ENCODE measurements around the gene ZNF69. TPM values are rescaled to one million over a fixed set of nuclear protein-coding genes. Genes with fewer than 3 reads are reported as not detected.
A peak's percentile ranks its signal among the peaks of the same experiment; 100 is the strongest.
"Not testable (repeated sequence)": the region's sequence is repeated elsewhere in the genome, so short reads cannot be mapped to it uniquely, and the experiment has no call there.

ZNF69 gene
- polyA plus RNA-seq, 2 donors: 0.36 to 1.2 TPM

DNA sequence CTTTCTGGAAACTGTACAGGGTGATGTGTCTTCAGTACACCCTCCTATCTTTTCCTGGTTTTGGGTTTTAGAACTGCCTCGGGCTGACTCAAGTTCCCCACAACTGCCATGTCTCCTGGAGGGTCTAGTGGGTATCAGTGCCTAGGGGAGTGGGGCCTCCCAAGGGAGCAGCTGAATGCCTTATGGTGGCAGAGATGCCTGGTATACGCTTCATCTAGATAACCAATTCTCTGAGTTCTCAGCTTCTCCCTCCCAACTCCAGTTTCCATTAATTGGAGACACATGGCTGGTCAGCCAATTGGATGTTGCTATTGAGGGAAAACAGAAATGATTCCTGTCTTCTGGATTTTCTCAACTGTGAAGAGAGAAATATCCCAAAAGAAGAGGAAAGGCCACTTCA lies 26.3 kb upstream of the ZNF69 start:
- Histone ChIP-seq H3K4me3 (ENCODE audit: low read depth in 1 of 2, low read length in 2 of 2) (no peak overlapping the region), H3K27me3 (ENCODE audit: control insufficient read depth in 1 of 2, insufficient read depth in 2 of 2, low read length in 2 of 2) (no peaks in the 10 kb centered on the region), H3K9me3 (ENCODE audit: control insufficient read depth in 2 of 2, insufficient read depth in 1 of 2, low read depth in 1 of 2, low read length in 1 of 2) (peaks cover 3 to 5% of the 10 kb centered on the region in 2 donors), H3K36me3 (ENCODE audit: control insufficient read depth in 2 of 2, insufficient read depth in 2 of 2, low read length in 1 of 2) (peaks cover 0 to 2% of the 10 kb centered on the region in 2 donors), H3K4me1 (ENCODE audit: control insufficient read depth in 2 of 2, insufficient read depth in 2 of 2, low read length in 1 of 2) (no peaks in the 10 kb centered on the region), H3K27ac (ENCODE audit: low read depth in 2 of 2, low read length in 1 of 2) (no peak overlapping the region)
- 95 to 96% methylated on average over 2 of the region's 2 CpGs for WGBS, 2 donors

DNA sequence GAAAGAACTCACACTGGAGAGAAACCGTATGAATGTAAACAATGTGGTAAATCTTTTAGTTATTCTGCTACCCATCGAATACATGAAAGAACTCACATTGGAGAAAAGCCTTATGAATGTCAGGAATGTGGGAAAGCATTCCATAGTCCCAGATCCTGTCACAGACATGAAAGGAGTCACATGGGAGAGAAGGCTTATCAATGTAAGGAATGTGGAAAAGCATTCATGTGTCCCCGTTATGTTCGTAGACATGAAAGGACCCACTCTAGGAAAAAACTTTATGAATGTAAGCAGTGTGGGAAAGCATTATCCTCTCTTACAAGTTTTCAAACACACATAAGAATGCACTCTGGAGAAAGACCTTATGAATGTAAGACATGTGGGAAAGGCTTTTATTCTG lies 19.8 kb upstream of the ZNF69 start:
- H3K27me3 ChIP-seq (ENCODE audit: control insufficient read depth in 1 of 2, insufficient read depth in 2 of 2, low read length in 2 of 2); H3K4me1 ChIP-seq (ENCODE audit: control insufficient read depth in 2 of 2, insufficient read depth in 2 of 2, low read length in 1 of 2); H3K4me3 ChIP-seq (ENCODE audit: low read depth in 1 of 2, low read length in 2 of 2); H3K27ac ChIP-seq (ENCODE audit: low read depth in 2 of 2, low read length in 1 of 2): not testable (repeated sequence)
- WGBS, 2 donors: 94 to 97% methylated on average over 4 of the region's 4 CpGs
- H3K9me3 ChIP-seq (ENCODE audit: control insufficient read depth in 2 of 2, insufficient read depth in 1 of 2, low read depth in 1 of 2, low read length in 1 of 2): peaks cover 0 to 17% of the 10 kb centered on the region in 2 donors
- peaks cover 7 to 11% of the 10 kb centered on the region in 2 donors for H3K36me3 ChIP-seq (ENCODE audit: control insufficient read depth in 2 of 2, insufficient read depth in 2 of 2, low read length in 1 of 2)

DNA sequence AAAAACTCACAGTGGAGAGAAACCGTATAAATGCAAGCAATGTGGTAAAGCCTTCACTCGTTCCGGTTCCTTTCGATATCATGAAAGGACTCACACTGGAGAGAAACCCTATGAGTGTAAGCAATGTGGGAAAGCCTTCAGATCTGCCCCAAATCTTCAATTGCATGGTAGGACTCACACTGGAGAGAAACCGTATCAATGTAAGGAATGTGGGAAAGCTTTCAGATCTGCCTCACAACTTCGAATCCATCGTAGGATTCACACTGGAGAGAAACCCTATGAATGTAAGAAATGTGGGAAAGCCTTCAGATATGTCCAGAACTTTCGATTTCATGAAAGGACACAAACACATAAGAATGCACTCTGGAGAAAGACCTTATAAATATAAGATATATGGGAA lies 19.4 kb upstream of the ZNF69 start:
- peaks cover 7 to 11% of the 10 kb centered on the region in 2 donors for H3K36me3 ChIP-seq (ENCODE audit: control insufficient read depth in 2 of 2, insufficient read depth in 2 of 2, low read length in 1 of 2)
- no peak overlapping the region for H3K27ac ChIP-seq (ENCODE audit: low read depth in 2 of 2, low read length in 1 of 2)
- WGBS, 2 donors: 96 to 97% methylated on average over 8 of the region's 8 CpGs
- H3K27me3 ChIP-seq (ENCODE audit: control insufficient read depth in 1 of 2, insufficient read depth in 2 of 2, low read length in 2 of 2): no peaks in the 10 kb centered on the region
- H3K4me1 ChIP-seq (ENCODE audit: control insufficient read depth in 2 of 2, insufficient read depth in 2 of 2, low read length in 1 of 2): no peaks in the 10 kb centered on the region
- H3K4me3 ChIP-seq (ENCODE audit: low read depth in 1 of 2, low read length in 2 of 2): no peak overlapping the region
- peaks cover 3 to 17% of the 10 kb centered on the region in 2 donors for H3K9me3 ChIP-seq (ENCODE audit: control insufficient read depth in 2 of 2, insufficient read depth in 1 of 2, low read depth in 1 of 2, low read length in 1 of 2)

DNA sequence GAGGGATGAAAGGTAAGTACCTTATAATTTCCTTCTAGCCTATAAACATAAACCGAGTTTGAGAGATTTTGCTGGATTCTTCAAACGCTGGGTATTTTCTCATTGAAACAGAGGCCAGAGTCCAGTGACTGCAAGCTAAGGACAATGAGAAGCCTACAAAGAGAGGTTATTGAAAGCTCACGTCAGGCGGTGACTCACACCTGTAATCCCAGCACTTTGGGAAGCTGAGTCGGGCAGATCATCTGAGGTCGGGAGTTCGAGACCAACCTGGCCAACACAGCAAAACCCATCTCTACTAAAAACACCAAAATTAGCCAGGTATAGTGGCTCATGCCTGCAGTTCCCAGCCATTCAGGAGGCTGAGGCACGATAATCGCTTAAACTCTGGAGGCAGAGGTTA lies 15.0 kb upstream of the ZNF69 start:
- Histone ChIP-seq H3K9me3 (ENCODE audit: control insufficient read depth in 2 of 2, insufficient read depth in 1 of 2, low read depth in 1 of 2, low read length in 1 of 2) (peaks cover 3 to 12% of the 10 kb centered on the region in 2 donors), H3K27ac (ENCODE audit: low read depth in 2 of 2, low read length in 1 of 2) (no peak overlapping the region), H3K36me3 (ENCODE audit: control insufficient read depth in 2 of 2, insufficient read depth in 2 of 2, low read length in 1 of 2) (peaks cover 2 to 6% of the 10 kb centered on the region in 2 donors), H3K27me3 (ENCODE audit: control insufficient read depth in 1 of 2, insufficient read depth in 2 of 2, low read length in 2 of 2) (no peaks in the 10 kb centered on the region), H3K4me3 (ENCODE audit: low read depth in 1 of 2, low read length in 2 of 2) (no peak overlapping the region), H3K4me1 (ENCODE audit: control insufficient read depth in 2 of 2, insufficient read depth in 2 of 2, low read length in 1 of 2) (no peaks in the 10 kb centered on the region)
- 90 to 92% methylated on average over 9 of the region's 9 CpGs for WGBS, 2 donors

DNA sequence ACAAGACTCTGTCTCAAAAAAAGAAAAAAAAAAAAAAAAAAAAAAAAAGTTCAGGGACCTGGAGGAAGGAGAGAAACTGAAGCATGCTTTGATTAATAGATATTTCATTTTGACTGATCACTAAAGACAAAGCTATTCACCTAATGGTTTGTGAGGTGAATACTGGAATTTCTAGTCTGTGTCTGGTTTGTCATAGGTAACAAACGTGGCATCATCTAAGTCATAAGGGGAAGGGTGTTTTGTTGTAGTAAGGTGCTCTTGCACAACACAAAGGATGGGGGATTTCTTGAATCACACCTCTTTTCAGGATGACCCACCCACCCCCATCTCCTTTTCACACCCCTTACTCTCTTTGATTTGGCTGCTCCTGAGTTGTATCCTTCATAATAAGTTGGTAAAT lies 13.8 kb upstream of the ZNF69 start:
- Histone ChIP-seq H3K9me3 (ENCODE audit: control insufficient read depth in 2 of 2, insufficient read depth in 1 of 2, low read depth in 1 of 2, low read length in 1 of 2) (peaks cover 3 to 9% of the 10 kb centered on the region in 2 donors), H3K4me3 (ENCODE audit: low read depth in 1 of 2, low read length in 2 of 2) (no peak overlapping the region), H3K4me1 (ENCODE audit: control insufficient read depth in 2 of 2, insufficient read depth in 2 of 2, low read length in 1 of 2) (no peaks in the 10 kb centered on the region), H3K27me3 (ENCODE audit: control insufficient read depth in 1 of 2, insufficient read depth in 2 of 2, low read length in 2 of 2) (no peaks in the 10 kb centered on the region), H3K27ac (ENCODE audit: low read depth in 2 of 2, low read length in 1 of 2) (no peak overlapping the region), H3K36me3 (ENCODE audit: control insufficient read depth in 2 of 2, insufficient read depth in 2 of 2, low read length in 1 of 2) (no peaks in the 10 kb centered on the region)
- 63 to 76% methylated on average over 1 of the region's 1 CpG for WGBS, 2 donors

DNA sequence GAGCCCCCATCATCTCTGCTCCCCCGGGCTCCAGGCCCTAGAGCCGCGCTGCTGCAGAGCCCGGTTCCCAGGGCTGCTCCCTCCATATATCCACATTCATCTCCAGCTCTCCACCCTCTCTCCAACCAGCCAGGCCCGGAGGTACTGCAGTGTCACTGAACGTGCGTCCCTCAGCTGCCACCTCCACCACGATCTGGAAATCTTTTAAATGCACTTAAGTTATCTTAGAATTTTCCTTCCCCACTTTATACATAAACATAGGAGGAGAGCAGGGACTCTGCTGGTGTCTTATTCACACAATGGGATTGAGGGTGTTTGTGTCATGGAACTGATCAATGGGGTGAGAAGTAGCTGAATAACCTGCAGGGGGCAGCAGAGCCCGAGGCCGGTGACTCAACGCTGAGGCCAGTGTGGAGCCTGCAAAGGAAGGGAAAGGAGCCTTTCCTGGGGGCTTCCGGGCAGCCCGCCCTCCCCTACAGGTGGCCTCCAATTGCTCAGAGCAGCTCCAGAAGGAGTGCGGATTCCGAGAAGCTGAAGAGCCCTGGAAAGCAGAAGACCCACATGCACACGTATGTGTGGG lies 7.8 kb upstream of the ZNF69 start:
- H3K4me1 ChIP-seq (ENCODE audit: control insufficient read depth in 2 of 2, insufficient read depth in 2 of 2, low read length in 1 of 2); H3K9me3 ChIP-seq (ENCODE audit: control insufficient read depth in 2 of 2, insufficient read depth in 1 of 2, low read depth in 1 of 2, low read length in 1 of 2); H3K27me3 ChIP-seq (ENCODE audit: control insufficient read depth in 1 of 2, insufficient read depth in 2 of 2, low read length in 2 of 2); H3K4me3 ChIP-seq (ENCODE audit: low read depth in 1 of 2, low read length in 2 of 2); H3K27ac ChIP-seq (ENCODE audit: low read depth in 2 of 2, low read length in 1 of 2); H3K36me3 ChIP-seq (ENCODE audit: control insufficient read depth in 2 of 2, insufficient read depth in 2 of 2, low read length in 1 of 2): not testable (repeated sequence)
- 81 to 82% methylated on average over 16 of the region's 16 CpGs for WGBS, 2 donors

DNA sequence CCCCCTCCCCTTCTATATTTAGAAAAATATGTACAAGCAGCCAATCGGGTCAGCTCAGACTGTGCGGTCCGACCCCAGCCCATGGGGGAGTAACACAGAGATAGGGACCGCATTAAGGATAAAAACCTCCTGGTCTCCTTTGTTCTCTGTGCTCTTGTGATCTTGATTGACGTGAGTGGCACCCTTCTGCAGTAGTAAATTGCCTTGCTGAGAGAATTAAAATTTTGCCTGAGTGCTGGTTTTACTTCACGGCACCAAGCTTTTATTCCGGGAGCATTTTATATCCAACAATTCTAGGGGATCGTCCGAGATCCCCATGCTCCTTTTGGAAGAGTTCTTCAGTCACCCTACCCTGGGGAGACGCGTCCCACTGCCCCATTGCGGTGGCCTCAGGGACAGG lies 7.0 kb upstream of the ZNF69 start:
- no peaks in the 10 kb centered on the region for H3K36me3 ChIP-seq (ENCODE audit: control insufficient read depth in 2 of 2, insufficient read depth in 2 of 2, low read length in 1 of 2)
- peaks cover 0 to 2% of the 10 kb centered on the region in 2 donors for H3K9me3 ChIP-seq (ENCODE audit: control insufficient read depth in 2 of 2, insufficient read depth in 1 of 2, low read depth in 1 of 2, low read length in 1 of 2)
- WGBS, 2 donors: 91 to 92% methylated on average over 12 of the region's 12 CpGs
- no peaks in the 10 kb centered on the region for H3K27me3 ChIP-seq (ENCODE audit: control insufficient read depth in 1 of 2, insufficient read depth in 2 of 2, low read length in 2 of 2)
- peaks cover 0 to 3% of the 10 kb centered on the region in 2 donors for H3K4me1 ChIP-seq (ENCODE audit: control insufficient read depth in 2 of 2, insufficient read depth in 2 of 2, low read length in 1 of 2)
- H3K27ac ChIP-seq (ENCODE audit: low read depth in 2 of 2, low read length in 1 of 2): no peak overlapping the region
- H3K4me3 ChIP-seq (ENCODE audit: low read depth in 1 of 2, low read length in 2 of 2): no peak overlapping the region

DNA sequence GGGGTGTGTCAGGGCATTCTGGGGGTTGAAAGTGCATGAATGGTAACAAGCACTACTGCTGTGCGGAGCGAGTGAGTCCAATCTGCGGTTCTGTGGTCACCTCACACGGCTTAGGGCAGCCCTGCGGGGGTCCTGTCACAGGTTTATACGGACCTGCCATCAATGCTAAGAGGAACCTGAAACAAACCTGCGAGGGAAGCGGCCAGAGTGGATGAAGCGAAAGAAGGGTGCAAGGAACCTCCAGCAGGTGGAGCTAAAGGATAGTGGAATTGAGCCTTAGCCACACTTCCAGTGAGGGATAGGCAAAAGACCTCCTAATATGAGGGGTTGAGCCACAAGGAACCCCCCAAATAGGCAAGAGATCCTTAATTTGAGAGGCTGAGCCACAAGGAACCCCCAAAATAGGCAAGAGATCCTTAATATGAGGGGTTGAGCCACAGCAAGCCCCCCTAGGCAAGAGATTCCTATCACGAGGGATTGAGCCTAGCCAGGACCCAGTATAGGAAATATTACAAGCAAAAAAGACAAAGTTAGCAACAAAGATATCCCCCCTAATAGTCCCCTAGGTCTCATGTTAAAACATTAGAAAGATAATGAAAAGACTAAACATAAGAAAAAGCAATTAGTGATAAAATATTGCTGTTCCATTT lies 6.3 kb upstream of the ZNF69 start:
- WGBS, 2 donors: 18 to 23% methylated on average over 10 of the region's 10 CpGs
- Histone ChIP-seq H3K27ac (ENCODE audit: low read depth in 2 of 2, low read length in 1 of 2) (no peak overlapping the region), H3K27me3 (ENCODE audit: control insufficient read depth in 1 of 2, insufficient read depth in 2 of 2, low read length in 2 of 2) (no peaks in the 10 kb centered on the region), H3K36me3 (ENCODE audit: control insufficient read depth in 2 of 2, insufficient read depth in 2 of 2, low read length in 1 of 2) (no peaks in the 10 kb centered on the region), H3K9me3 (ENCODE audit: control insufficient read depth in 2 of 2, insufficient read depth in 1 of 2, low read depth in 1 of 2, low read length in 1 of 2) (peaks cover 0 to 2% of the 10 kb centered on the region in 2 donors), H3K4me3 (ENCODE audit: low read depth in 1 of 2, low read length in 2 of 2) (no peak overlapping the region), H3K4me1 (ENCODE audit: control insufficient read depth in 2 of 2, insufficient read depth in 2 of 2, low read length in 1 of 2) (peaks cover 0 to 3% of the 10 kb centered on the region in 2 donors)

DNA sequence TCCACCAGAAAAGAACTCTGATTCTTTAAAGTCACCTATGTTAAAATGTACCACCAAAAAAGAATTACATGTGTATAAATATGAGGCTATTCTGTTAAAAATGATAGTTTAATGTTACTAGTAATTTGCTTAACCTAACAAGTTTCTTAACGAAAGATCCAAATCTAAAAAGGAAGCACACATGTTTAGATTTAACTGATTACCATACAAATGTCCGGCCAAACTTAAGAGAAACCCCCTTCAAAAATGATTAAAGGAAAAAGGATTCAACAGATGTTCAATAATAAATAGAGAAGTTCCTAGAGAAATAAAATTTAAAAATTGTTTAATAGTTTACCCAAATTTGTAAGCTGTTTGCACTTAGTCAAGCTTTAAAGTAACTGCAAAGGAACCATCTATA lies 5.0 kb upstream of the ZNF69 start:
- Histone ChIP-seq H3K27me3 (ENCODE audit: control insufficient read depth in 1 of 2, insufficient read depth in 2 of 2, low read length in 2 of 2) (no peaks in the 10 kb centered on the region), H3K27ac (ENCODE audit: low read depth in 2 of 2, low read length in 1 of 2) (no peak overlapping the region), H3K36me3 (ENCODE audit: control insufficient read depth in 2 of 2, insufficient read depth in 2 of 2, low read length in 1 of 2) (no peaks in the 10 kb centered on the region), H3K4me1 (ENCODE audit: control insufficient read depth in 2 of 2, insufficient read depth in 2 of 2, low read length in 1 of 2) (peaks cover 0 to 3% of the 10 kb centered on the region in 2 donors), H3K9me3 (ENCODE audit: control insufficient read depth in 2 of 2, insufficient read depth in 1 of 2, low read depth in 1 of 2, low read length in 1 of 2) (peaks cover 0 to 4% of the 10 kb centered on the region in 2 donors), H3K4me3 (ENCODE audit: low read depth in 1 of 2, low read length in 2 of 2) (no peak overlapping the region)
- 59 to 62% methylated on average over 2 of the region's 2 CpGs for WGBS, 2 donors

DNA sequence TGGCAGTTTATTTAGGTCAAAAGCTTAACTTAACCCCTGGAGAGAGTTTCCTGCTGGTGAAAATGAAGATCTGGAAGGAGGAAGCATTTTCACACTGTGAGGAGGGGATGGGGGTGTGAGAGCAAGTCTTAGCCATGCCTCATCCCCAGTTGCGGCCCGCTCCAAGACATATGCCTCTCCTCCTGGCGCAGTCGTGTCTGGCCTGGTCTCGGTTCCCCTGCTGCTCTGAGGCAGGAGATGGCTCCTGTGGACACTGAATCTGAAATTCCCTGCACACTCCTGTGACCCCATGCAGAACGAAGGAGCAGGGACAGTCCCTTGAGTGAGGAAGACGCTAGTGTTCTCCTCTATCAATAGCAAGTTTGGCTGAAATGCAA lies 360 bp upstream of the ZNF69 start:
- Histone ChIP-seq H3K4me1 (ENCODE audit: control insufficient read depth in 2 of 2, insufficient read depth in 2 of 2, low read length in 1 of 2) (no peaks in the 10 kb centered on the region), H3K4me3 (ENCODE audit: low read depth in 1 of 2, low read length in 2 of 2) (peak overlapping the region in 1 of 2 donors; percentile 63), H3K27me3 (ENCODE audit: control insufficient read depth in 1 of 2, insufficient read depth in 2 of 2, low read length in 2 of 2) (no peaks in the 10 kb centered on the region), H3K9me3 (ENCODE audit: control insufficient read depth in 2 of 2, insufficient read depth in 1 of 2, low read depth in 1 of 2, low read length in 1 of 2) (peaks cover 0 to 2% of the 10 kb centered on the region in 2 donors), H3K27ac (ENCODE audit: low read depth in 2 of 2, low read length in 1 of 2) (no peak overlapping the region), H3K36me3 (ENCODE audit: control insufficient read depth in 2 of 2, insufficient read depth in 2 of 2, low read length in 1 of 2) (no peaks in the 10 kb centered on the region)
- 31 to 38% methylated on average over 7 of the region's 7 CpGs for WGBS, 2 donors
